COLO668 (cell line): ENCODE results near the gene RASSF4.
"Not testable (repeated sequence)": the region's sequence is repeated elsewhere in the genome, so short reads cannot be mapped to it uniquely, and the experiment has no call there.

ENCODE experiments used
- DNase-seq: peaks from one replicate; lab custom pipeline; 2025; ENCODE audit not compliant: unreplicated experiment; lab: John Stamatoyannopoulos, UW

Gene RASSF4

DNA sequence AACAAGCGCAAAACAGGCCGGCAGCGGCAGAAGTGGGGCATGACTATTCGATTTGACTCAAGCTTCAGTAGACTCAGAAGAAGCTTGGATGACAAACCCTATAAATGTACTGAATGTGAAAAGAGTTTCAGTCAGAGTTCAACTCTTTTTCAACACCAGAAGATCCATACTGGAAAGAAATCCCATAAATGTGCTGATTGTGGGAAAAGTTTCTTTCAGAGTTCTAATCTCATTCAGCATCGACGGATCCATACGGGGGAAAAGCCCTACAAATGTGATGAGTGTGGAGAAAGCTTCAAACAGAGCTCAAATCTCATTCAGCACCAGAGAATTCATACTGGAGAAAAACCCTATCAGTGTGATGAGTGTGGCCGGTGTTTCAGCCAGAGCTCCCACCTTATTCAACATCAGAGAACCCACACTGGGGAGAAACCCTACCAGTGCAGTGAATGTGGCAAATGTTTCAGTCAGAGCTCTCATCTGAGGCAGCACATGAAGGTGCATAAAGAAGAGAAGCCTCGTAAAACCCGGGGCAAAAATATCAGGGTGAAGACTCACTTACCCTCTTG, 43.9 kb downstream of the RASSF4 start:
- DNase-seq: no peak

DNA sequence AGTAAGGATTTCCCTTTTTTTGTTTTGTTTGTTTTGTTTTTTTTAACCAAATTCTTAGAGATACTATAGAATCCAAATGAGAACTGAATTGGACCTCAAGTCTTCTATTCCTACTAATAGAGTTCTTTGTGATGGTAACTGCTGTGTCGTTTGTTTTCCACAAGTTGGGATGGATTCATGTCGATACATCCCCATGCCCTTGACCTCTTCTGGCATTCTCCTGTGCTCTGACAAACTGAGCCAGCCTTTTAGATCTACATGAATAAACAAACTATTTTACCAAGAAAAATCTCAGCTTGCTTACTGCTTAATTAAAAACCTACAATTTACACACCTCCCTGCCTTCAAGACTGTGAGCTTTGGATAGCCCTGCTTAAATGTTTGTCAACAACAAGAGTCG, 45.1 kb downstream of the RASSF4 start:
- no peak for DNase-seq

DNA sequence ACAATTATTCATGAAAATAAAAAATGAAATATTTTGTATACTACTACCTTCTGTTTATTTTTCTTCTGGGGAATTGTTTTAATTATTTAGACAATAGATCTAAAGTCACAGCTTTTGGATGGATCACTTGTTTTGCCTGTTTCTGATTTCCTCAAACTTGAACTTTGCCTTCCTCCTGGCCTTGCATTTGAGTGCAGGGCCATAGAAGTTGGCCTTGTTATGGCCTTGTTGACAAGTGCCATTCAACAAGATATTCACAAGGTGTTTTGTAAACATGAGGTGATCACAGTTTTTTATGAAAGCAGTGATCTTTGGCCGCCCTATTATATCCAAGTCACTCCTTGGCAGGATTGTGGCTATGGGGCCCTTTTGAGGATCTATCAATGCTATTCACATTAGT, 45.7 kb downstream of the RASSF4 start:
- DNase-seq: no peak

- DNase-seq: no peak
Measured at GRCh38 chr10:45006276-45007030, 46.9 kb downstream of the RASSF4 start.

- DNase-seq: peak; percentile 18
Measured at GRCh38 chr10:45008524-45009161, 49.0 kb downstream of the RASSF4 start.

DNA sequence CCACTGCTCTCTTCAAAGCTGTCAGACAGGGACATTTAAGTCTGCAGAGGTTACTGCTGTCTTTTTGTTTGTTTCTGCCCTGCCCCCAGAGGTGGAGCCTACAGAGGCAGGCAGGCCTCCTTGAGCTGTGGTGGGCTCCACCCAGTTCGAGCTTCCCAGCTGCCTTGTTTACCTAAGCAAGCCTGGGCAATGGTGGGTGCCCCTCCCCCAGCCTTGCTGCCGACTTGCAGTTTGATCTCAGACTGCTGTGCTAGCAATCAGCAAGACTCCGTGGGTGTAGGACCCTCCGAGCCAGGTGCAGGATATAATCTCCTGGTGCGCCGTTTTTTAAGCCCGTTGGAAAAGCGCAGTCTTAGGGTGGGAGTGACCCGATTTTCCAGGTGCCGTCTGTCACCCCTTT, 55.0 kb downstream of the RASSF4 start:
- DNase-seq: not testable (repeated sequence)

DNA sequence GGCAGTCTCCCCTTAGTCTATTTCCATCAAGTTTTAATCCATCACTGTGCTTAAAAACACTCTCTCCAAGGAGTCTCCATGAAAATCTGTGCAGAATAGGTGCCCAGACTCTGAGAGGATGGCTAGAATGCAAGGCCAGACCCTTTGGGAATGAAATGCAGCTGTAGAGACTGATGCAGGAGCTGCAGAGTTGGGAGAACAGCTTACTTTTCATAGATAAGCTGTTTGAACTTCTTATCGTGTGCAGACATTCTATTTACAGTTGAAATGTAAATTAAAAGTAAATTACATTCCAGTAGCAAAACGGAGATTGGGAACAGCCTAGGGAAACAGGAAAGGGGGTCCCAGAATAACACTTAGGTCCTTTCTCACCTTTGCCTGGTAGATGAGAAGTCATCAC, 56.0 kb downstream of the RASSF4 start:
- DNase-seq: no peak

- no peak for DNase-seq
Measured at GRCh38 chr10:45023426-45023825, 63.8 kb downstream of the RASSF4 start.

DNA sequence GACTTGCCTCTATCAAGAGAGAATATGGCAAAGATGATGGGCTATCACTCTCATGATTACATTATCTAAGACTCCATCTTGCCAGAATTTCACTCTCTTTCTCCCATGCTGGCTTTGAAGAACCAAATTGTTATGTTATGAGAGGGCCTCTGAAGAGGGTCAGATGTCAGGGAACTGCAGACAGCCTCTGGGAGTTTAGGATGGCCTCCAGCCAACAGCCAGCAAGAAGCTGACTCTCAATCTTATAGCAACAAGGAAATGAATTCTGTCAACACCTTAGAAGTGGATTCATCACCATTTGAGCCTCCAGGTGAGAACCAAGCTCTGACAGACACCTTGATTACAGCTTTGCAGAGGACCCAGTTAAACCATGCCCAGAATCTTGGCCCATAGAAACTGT, 74.7 kb downstream of the RASSF4 start:
- DNase-seq: no peak

- no peak for DNase-seq
Measured at GRCh38 chr10:45035673-45036072, 76.1 kb downstream of the RASSF4 start.

DNA sequence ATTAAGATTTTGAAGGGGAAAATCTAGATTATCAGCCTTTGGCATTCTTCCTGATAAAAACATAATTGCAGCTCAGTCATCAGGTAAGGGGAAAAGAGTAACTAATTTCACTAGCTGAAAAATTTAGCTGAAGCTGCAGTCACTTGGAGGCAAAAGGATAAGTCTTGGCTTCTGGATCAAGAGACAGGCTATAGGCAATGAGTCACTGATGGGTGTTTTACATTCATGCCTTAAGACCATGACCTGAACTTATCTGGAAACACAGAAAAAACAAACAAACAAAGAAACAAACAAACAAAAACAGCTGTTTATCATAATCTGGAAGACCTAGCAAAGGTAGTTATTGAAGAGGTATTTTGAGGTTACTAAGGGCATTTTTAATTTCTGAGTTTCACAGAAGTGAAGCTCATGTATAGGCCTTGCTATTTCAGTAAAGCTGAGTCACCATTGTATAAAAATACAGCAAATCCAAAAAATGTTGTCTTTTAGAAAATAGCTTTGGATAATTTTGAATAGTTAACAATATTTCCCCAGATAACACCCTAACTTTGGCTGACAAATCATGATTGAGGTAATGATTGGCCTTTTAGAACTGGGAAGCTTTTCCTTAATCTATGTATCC, 81.4 kb downstream of the RASSF4 start:
- no peak for DNase-seq

GRCh38 chr10:45044290-45044689, 84.7 kb downstream of the RASSF4 start:
- no peak for DNase-seq
